Measurements from ENCODE around the gene STAU1. TPM values are rescaled to one million over a fixed set of nuclear protein-coding genes. Genes with fewer than 3 reads are reported as not detected.

Gene STAU1
- total and polyA plus RNA-seq, 2 of the 13 experiments (the other 11 are each of a cell fraction or from before 2014, with no cell fraction given), result 119 to 133 TPM

- TF ChIP-seq HMGXB4 (CRISPR knock-in tag; IDR thresholded peaks at IDR 0.05; ENCODE audit: borderline replicate concordance in 1 of 2, low read depth in 1 of 2) (no peak), NRL (CRISPR knock-in tag; IDR thresholded peaks at IDR 0.05; ENCODE audit: borderline replicate concordance) (no peak)
Observed at GRCh38 chr20:49133571-49133970, 54.6 kb downstream of the STAU1 start (continued).

GRCh38 chr20:49132995-49133478 is 55.1 kb downstream of the STAU1 start:
- DNase-seq (ENCODE audit: low spot score) (peak; percentile 83), FAIRE-seq (peak; percentile 56), ATAC-seq (peak; percentile 75)
- Histone ChIP-seq H3K4me1 (ENCODE audit: insufficient read depth, low read length) (peaks cover 13% of the 10 kb centered on the region; the same call in 1 of the 2 replicates), H3K9me3 (ENCODE audit: low read length) (no peaks in the 10 kb centered on the region), H2AFZ (ENCODE audit: low read length) (no peak overlapping the region), H3K36me3 (replicated peaks in 1 of 2; ENCODE audit: control insufficient read depth in 1 of 2, insufficient read depth in 2 of 2, low read length in 2 of 2) (peaks cover 44 to 72% of the 10 kb centered on the region in 2 experiments), H4K20me1 (ENCODE audit: insufficient read depth, low read length) (peaks cover 16% of the 10 kb centered on the region), H3K4me3 (replicated peaks in 1 of 3; ENCODE audit: insufficient read depth in 1 of 3, low read depth in 2 of 3, low read length in 3 of 3) (no peak overlapping the region), H3K9ac (ENCODE audit: insufficient read depth, low read depth, low read length) (no peak overlapping the region), H3K79me2 (ENCODE audit: insufficient read depth, low read length) (peaks cover 19% of the 10 kb centered on the region), H3K4me2 (ENCODE audit: low read depth, low read length) (no peak overlapping the region), H3K27me3 (ENCODE audit: control insufficient read depth in 1 of 2, insufficient read depth in 2 of 2, low read length in 2 of 2) (no peaks in the 10 kb centered on the region), H3K27ac (ENCODE audit: extremely low read length, insufficient read depth, low read length) (no peak overlapping the region)
- 67% methylated on average over 5 of the region's 5 CpGs for WGBS (ENCODE audit: low lambda C conversion rate)
- ChIA-PET CTCF (ENCODE audit: low intra/inter-chr PET ratio, low total read pairs) (interaction anchor here (1.2 to 5.6 kb wide), 4 partner anchors 74 to 93 kb away, joined by 3 to 70 read pairs (median 10); partner anchors contain the start of gene DDX27), POLR2A (interaction anchor here (0.5 to 1.9 kb wide), 7 partner anchors 21 to 86 kb away, joined by 3 to 9 read pairs (median 3); partner anchors contain the start of gene DDX27)
- intact Hi-C loops (cut with micrococcal nuclease; ENCODE audit: unreplicated experiment), result loop anchor here (1.0 kb wide), 2 partner anchors 74 to 84 kb away; no protein-coding TSS in a partner anchor
- in situ Hi-C loops (cut with HindIII; ENCODE audit: extremely low pct_ligation_motif_present, low pct_unique_long_range_greater_than_20kb), result loop anchor here (5.0 kb wide), 1 partner anchor 84 kb away; the partner anchor contains the start of gene DDX27
- BruUV-seq (replicated peaks), result no TSS peak
- TF ChIP-seq SMC3 (IDR thresholded peaks at IDR 0.05; ENCODE audit: low read length) (peak; percentile 72), PRDM4 (CRISPR knock-in tag; IDR thresholded peaks at IDR 0.05; ENCODE audit: borderline replicate concordance) (no peak), MAFK (conservative IDR thresholded peaks at IDR 0.05 in 1 of 2, IDR thresholded peaks at IDR 0.05 in 1 of 2; ENCODE audit: low read length in 2 of 2) (peak; percentile 40 to 50; a peak in 2 of 4 replicates), PPARG (CRISPR knock-in tag; conservative IDR thresholded peaks at IDR 0.05) (peak; percentile 54; the same call in 1 of the 2 replicates), HOXA9 (CRISPR knock-in tag; IDR thresholded peaks at IDR 0.05; ENCODE audit: borderline replicate concordance) (no peak), STAG1 (CRISPR knock-in tag; IDR thresholded peaks at IDR 0.05) (peak; percentile 88), TIGD3 (CRISPR knock-in tag; IDR thresholded peaks at IDR 0.05; ENCODE audit: borderline replicate concordance) (no peak), GATAD2A (CRISPR knock-in tag; IDR thresholded peaks at IDR 0.05) (0 out of 2 replicates have a peak, but pooled peaks have one; percentile 25), ARID3A (IDR thresholded peaks at IDR 0.05; ENCODE audit: low read depth, low read length) (peak; percentile 56; the same call in 1 of the 2 replicates), KLF16 (CRISPR knock-in tag; IDR thresholded peaks at IDR 0.05) (0 out of 4 replicates have a peak, but pooled peaks of 1 of the 2 experiments have one; percentile 18)
